ENCODE data around the gene TPSB2.

The TPSB2 gene

DNA sequence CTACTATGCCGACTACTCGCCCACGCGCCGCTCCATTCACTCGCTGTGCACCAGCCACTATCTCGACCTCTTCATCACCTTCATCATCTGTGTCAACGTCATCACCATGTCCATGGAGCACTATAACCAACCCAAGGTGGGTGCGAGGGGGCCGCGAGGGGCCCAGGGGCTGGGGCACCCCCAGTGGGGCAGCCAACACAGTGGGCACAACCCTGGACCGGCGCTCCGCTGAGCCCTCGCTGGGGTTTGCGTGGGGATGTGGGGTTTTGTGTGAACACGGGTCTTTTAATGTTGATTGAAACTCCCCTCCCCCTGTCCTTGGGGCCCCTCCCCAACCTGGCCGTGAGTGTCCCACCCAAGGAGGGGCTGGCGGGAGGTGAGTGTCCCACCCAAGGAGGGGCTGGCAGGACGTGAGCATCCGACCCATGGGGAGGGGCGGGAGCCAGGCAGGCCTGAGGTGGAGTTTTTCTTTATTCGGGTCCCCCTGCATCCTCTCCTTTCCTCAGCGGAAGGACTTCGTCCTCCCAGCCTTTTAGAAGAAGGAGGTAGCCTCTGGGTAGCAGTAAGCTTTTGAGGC is 16.1 kb downstream of the TPSB2 start:
- H3K27me3 ChIP-seq (ENCODE audit: low read depth, low read length), result no peaks in the 10 kb centered on the region
- H3K27ac ChIP-seq (ENCODE audit: low read length), result no peak overlapping the region
- no peak for TF ChIP-seq EZH2phosphoT487 (IDR thresholded peaks at IDR 0.05; ENCODE audit: low read depth)
- TF ChIP-seq, protein P1, sequence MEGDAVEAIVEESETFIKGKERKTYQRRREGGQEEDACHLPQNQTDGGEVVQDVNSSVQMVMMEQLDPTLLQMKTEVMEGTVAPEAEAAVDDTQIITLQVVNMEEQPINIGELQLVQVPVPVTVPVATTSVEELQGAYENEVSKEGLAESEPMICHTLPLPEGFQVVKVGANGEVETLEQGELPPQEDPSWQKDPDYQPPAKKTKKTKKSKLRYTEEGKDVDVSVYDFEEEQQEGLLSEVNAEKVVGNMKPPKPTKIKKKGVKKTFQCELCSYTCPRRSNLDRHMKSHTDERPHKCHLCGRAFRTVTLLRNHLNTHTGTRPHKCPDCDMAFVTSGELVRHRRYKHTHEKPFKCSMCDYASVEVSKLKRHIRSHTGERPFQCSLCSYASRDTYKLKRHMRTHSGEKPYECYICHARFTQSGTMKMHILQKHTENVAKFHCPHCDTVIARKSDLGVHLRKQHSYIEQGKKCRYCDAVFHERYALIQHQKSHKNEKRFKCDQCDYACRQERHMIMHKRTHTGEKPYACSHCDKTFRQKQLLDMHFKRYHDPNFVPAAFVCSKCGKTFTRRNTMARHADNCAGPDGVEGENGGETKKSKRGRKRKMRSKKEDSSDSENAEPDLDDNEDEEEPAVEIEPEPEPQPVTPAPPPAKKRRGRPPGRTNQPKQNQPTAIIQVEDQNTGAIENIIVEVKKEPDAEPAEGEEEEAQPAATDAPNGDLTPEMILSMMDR (IDR thresholded peaks at IDR 0.05; ENCODE audit: low read depth, low read length), result no peak
- no peaks in the 10 kb centered on the region for H3K9me3 ChIP-seq (ENCODE audit: insufficient read depth, low read length)
- H3K9ac ChIP-seq (ENCODE audit: low read length), result no peak overlapping the region
- no peak overlapping the region for H2AFZ ChIP-seq (ENCODE audit: low read depth, low read length)
- no peak overlapping the region for H3K4me3 ChIP-seq (ENCODE audit: low read length)
- H3K36me3 ChIP-seq (replicated peaks; ENCODE audit: low read depth, low read length), result no peaks in the 10 kb centered on the region
- no peaks in the 10 kb centered on the region for H3K79me2 ChIP-seq (ENCODE audit: low read length)
- no peaks in the 10 kb centered on the region for H3K4me1 ChIP-seq (ENCODE audit: low read length)
- no peak overlapping the region for H3K4me2 ChIP-seq (ENCODE audit: low read length)
- no peaks in the 10 kb centered on the region for H4K20me1 ChIP-seq (ENCODE audit: insufficient read depth, low read length)

DNA sequence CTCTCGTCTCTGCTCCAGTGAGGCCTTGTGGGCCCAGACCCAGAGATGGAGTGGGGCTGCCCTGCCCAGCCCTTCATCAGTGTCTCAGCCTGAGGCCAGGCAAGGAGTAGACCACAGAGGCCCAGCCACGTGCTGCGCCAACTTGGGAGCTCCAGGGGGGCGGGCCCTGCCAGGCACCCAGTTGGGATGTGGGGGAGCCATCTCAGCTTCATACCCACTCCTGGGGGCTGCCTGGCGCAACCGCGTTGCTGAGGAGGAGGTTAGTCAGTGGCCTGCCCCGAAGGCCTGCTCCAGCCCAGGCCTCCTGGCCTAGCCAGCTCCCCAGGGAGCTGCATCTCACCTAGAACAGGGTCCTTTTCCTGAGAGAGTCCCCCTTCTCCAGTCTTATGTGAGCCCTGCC is 16.8 kb downstream of the TPSB2 start:
- Histone ChIP-seq H3K4me2 (ENCODE audit: low read length) (no peak overlapping the region), H3K4me1 (ENCODE audit: low read length) (no peaks in the 10 kb centered on the region), H2AFZ (ENCODE audit: low read depth, low read length) (no peak overlapping the region), H3K36me3 (replicated peaks; ENCODE audit: low read depth, low read length) (no peaks in the 10 kb centered on the region), H3K4me3 (ENCODE audit: low read length) (no peak overlapping the region), H4K20me1 (ENCODE audit: insufficient read depth, low read length) (no peaks in the 10 kb centered on the region), H3K27me3 (ENCODE audit: low read depth, low read length) (no peaks in the 10 kb centered on the region), H3K9me3 (ENCODE audit: insufficient read depth, low read length) (no peaks in the 10 kb centered on the region), H3K79me2 (ENCODE audit: low read length) (no peaks in the 10 kb centered on the region), H3K9ac (ENCODE audit: low read length) (no peak overlapping the region), H3K27ac (ENCODE audit: low read length) (no peak overlapping the region)
- TF ChIP-seq EZH2phosphoT487 (IDR thresholded peaks at IDR 0.05; ENCODE audit: low read depth), result no peak
- TF ChIP-seq, protein P1 (IDR thresholded peaks at IDR 0.05; ENCODE audit: low read depth, low read length), result no peak

DNA sequence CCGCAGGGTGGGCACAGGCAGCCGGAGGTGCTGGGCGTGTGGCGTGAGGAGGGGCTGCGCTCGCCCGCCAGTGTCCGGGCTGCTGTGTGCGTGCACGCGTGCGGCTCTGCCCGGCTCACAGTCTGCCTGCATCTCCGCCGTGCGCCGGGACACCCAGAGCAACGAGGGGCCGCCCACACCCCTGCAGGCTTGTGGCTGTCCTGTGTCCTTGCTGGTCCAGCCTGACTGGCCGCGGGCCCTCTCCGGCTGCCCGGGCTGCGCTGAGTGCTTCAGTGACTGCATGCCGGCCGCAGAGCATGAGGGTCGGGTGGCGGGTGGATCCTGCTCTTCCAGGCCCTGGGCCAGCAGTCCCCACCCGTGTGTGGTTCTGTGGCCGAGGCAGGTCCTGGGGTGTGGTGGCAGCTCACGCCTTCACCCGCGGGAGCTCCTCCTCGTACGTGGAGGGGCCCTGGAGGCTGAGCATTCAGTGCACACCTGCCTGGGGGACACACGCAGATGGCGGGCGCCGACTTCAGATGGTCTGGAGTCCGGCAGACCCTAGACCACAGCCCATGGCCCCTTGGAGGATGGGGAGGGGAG is 17.3 kb downstream of the TPSB2 start:
- TF ChIP-seq, protein P1 (IDR thresholded peaks at IDR 0.05; ENCODE audit: low read depth, low read length), result no peak
- TF ChIP-seq EZH2phosphoT487 (IDR thresholded peaks at IDR 0.05; ENCODE audit: low read depth), result no peak
- H3K4me3 ChIP-seq (ENCODE audit: low read length), result no peak overlapping the region
- H3K27me3 ChIP-seq (ENCODE audit: low read depth, low read length), result no peaks in the 10 kb centered on the region
- H3K9ac ChIP-seq (ENCODE audit: low read length), result no peak overlapping the region
- H3K9me3 ChIP-seq (ENCODE audit: insufficient read depth, low read length), result no peaks in the 10 kb centered on the region
- no peaks in the 10 kb centered on the region for H3K4me1 ChIP-seq (ENCODE audit: low read length)
- H3K36me3 ChIP-seq (replicated peaks; ENCODE audit: low read depth, low read length), result no peaks in the 10 kb centered on the region
- no peaks in the 10 kb centered on the region for H3K79me2 ChIP-seq (ENCODE audit: low read length)
- no peak overlapping the region for H3K4me2 ChIP-seq (ENCODE audit: low read length)
- no peaks in the 10 kb centered on the region for H4K20me1 ChIP-seq (ENCODE audit: insufficient read depth, low read length)
- no peak overlapping the region for H2AFZ ChIP-seq (ENCODE audit: low read depth, low read length)
- H3K27ac ChIP-seq (ENCODE audit: low read length), result no peak overlapping the region

DNA sequence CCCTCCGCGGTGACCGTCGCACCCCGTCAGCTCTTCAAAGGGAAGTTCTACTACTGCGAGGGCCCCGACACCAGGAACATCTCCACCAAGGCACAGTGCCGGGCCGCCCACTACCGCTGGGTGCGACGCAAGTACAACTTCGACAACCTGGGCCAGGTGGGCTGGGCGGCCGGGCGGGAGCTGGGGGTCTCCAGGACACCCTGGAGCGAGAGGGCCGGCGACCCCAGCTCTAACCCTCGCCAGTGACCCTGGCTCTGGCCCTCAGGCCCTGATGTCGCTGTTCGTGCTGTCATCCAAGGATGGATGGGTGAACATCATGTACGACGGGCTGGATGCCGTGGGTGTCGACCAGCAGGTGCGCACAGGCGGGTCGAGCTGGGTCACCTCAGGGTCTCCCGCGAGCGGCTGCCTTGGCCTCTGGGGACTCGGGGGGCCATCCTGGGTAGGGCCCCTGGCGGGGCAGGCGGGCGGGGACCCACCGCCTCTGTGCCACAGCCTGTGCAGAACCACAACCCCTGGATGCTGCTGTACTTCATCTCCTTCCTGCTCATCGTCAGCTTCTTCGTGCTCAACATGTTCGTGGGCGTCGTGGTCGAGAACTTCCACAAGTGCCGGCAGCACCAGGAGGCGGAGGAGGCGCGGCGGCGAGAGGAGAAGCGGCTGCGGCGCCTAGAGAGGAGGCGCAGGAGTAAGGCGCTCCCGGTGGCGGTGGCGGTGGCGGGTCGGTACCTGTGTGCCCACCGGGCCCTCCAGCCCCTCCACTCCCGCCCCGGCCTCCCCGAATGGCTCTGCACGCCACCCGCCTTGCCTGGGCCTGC is 18.3 kb downstream of the TPSB2 start:
- no peak overlapping the region for H3K4me2 ChIP-seq (ENCODE audit: low read length)
- no peaks in the 10 kb centered on the region for H3K27me3 ChIP-seq (ENCODE audit: low read depth, low read length)
- no peaks in the 10 kb centered on the region for H3K4me1 ChIP-seq (ENCODE audit: low read length)
- H2AFZ ChIP-seq (ENCODE audit: low read depth, low read length), result no peak overlapping the region
- no peak overlapping the region for H3K27ac ChIP-seq (ENCODE audit: low read length)
- TF ChIP-seq, protein P1 (IDR thresholded peaks at IDR 0.05; ENCODE audit: low read depth, low read length), result no peak
- no peak for TF ChIP-seq EZH2phosphoT487 (IDR thresholded peaks at IDR 0.05; ENCODE audit: low read depth)
- no peaks in the 10 kb centered on the region for H4K20me1 ChIP-seq (ENCODE audit: insufficient read depth, low read length)
- H3K9ac ChIP-seq (ENCODE audit: low read length), result no peak overlapping the region
- H3K4me3 ChIP-seq (ENCODE audit: low read length), result no peak overlapping the region
- H3K36me3 ChIP-seq (replicated peaks; ENCODE audit: low read depth, low read length), result no peaks in the 10 kb centered on the region
- no peaks in the 10 kb centered on the region for H3K79me2 ChIP-seq (ENCODE audit: low read length)
- no peaks in the 10 kb centered on the region for H3K9me3 ChIP-seq (ENCODE audit: insufficient read depth, low read length)
